ENCODE data around the gene ZGLP1.

The ZGLP1 gene

DNA sequence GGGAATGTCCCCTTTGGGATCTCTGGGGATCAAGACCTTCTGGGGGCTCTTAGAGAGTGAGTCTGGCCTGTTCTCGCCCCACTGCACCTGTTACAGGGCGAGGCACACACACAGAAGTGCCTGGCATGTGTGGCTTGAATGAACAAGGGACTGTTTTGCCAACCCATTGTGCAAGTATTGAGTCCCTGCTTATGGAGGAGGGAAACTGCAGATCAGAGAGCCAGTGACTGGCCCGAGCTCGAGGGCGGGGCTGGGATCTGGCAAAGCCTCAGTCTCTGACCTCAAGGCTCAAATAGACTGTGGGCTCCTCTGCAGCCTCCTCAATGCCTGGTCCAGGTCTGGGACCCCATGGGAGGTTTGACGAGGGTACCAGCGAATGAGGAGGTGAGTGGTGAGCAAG, 18.2 kb upstream of the ZGLP1 start:
- DNase-seq (ENCODE audit: low read depth) = no peak

GRCh38 chr19:10325732-10326131, 16.1 kb upstream of the ZGLP1 start:
- DNase-seq (ENCODE audit: low read depth) = no peak

- DNase-seq (ENCODE audit: low read depth) = no peak
Measured at GRCh38 chr19:10321874-10322835, 12.5 kb upstream of the ZGLP1 start.

DNA sequence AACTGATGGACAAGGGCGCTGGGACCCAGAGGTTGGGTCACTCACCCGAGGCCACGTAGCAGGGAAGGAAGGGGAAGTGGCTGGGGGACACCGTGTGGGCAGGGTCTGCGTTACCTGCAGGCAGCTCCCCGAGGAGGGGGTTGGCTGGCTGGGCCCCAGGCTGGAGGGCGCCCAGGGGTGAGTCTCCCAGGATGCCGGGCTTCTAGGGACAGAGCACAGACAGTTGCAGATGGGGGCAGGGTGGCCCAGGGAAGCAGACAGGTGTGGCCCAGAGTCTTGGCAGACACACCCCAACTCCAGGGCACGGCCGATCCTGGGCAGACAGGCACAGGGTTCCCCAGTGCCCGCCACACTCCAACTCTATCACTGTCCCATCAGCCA, 11.8 kb upstream of the ZGLP1 start:
- DNase-seq (ENCODE audit: low read depth) = no peak

- DNase-seq (ENCODE audit: low read depth) = no peak
Measured at GRCh38 chr19:10320602-10321416, 11.2 kb upstream of the ZGLP1 start.

GRCh38 chr19:10318807-10319682, 9.4 kb upstream of the ZGLP1 start:
- DNase-seq (ENCODE audit: low read depth) = no peak

DNA sequence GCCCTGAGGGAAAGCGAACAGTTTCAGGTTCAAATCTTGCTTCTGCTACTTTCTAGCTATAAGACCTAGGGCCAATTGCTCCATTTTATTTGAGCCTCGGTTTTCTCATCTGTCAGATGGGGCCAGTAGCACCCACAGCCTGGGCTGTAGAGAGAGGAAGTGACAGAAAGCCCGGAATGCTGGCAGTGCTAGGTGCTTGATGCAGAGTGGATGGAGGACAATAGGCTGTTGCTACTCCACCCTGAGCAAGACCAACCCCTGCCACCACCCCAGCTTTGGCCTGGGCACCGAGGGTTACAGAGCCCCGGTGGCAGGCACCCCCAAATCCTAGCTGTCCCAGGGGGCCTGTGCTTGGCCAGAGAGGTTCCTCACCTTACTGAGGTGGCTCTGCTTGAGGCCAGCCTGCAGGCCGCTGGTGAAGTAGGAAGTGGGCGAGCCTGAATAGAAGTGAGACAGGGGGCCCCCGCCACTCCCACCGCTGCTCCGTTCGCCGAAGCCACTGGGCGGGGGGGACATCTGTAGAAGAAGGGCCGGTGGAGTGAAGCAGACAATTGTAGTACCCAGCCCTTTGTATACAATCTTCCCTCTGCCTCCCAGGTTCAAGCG, 8.3 kb upstream of the ZGLP1 start:
- DNase-seq (ENCODE audit: low read depth) = no peak

- no peak for DNase-seq (ENCODE audit: low read depth)
Measured at GRCh38 chr19:10317045-10317856, 7.6 kb upstream of the ZGLP1 start.

GRCh38 chr19:10316229-10317044, 6.8 kb upstream of the ZGLP1 start:
- DNase-seq (ENCODE audit: low read depth) = no peak

GRCh38 chr19:10315335-10316214, 6.0 kb upstream of the ZGLP1 start, which contains the start of gene FDX2:
Gene FDX2 (minus strand): TSS chr19:10316015. CDS start chr19:10315996, 19 bp downstream.
- DNase-seq (ENCODE audit: low read depth) = no peak

DNA sequence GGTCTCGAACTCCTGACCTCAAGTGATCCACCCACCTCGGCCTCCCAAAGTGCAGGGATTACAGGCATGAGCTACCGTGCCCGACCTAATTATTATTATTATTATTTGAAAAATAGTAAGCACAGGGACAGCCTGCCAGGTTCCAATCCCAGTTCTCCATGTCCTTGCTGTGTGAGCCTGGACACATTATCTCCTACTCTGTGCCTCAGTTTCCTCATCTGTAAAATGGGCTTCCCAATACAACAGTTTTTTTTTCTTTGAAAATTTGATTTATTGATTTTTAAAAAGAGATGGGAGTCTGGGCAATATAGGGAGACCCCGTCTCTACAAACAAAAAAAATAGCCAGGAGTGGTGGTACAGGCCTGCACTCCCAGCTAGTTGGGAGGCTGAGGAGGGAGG, 3.3 kb downstream of the ZGLP1 start:
- DNase-seq (ENCODE audit: low read depth) = no peak

- no peak for DNase-seq (ENCODE audit: low read depth)
Measured at GRCh38 chr19:10305139-10305806, 4.3 kb downstream of the ZGLP1 start.

DNA sequence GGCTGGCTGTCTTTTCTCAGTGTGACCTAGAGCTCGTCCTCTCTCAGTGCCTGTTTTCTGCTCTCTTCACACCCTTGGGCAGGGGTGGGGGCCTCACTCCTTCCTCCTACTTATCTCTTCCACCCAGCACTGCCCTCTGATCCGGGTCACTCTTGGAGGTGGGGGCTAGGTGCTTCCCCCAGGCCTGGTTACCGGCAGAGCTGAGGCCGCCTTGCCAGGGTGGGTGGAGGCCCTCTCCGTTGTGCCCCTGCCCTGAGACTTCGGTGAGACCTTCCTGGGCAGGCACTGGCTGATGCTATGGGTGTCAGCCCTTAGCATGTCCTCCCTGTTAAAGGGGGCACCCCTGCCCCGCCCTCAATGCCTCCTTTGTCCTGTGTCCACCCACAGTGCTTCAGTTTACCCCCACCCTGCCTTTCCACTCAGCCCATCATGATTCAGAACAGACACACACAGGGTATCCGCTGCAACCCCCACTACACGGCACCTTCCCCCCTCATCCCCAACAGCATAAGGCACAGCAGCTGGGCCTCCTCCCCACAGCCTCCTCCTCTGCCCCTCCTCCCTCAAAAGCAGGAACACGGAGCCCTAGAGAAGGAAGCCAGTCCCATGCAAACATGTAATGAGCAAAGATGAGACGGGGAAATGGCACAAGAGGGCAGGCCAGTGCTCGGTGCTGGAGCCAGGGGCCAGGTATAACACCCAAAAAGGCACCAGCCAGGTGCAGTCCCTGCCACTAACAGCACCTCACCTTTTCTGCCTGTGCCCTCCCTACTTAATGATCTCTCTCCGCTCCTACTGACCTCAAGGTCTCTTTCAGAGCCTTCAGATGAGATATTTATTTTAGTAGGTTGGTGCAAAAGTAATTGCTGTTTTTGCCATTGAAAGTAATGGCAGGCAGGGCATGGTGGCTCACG, 9.8 kb downstream of the ZGLP1 start:
- peak; percentile 94 for DNase-seq (ENCODE audit: low read depth)

DNA sequence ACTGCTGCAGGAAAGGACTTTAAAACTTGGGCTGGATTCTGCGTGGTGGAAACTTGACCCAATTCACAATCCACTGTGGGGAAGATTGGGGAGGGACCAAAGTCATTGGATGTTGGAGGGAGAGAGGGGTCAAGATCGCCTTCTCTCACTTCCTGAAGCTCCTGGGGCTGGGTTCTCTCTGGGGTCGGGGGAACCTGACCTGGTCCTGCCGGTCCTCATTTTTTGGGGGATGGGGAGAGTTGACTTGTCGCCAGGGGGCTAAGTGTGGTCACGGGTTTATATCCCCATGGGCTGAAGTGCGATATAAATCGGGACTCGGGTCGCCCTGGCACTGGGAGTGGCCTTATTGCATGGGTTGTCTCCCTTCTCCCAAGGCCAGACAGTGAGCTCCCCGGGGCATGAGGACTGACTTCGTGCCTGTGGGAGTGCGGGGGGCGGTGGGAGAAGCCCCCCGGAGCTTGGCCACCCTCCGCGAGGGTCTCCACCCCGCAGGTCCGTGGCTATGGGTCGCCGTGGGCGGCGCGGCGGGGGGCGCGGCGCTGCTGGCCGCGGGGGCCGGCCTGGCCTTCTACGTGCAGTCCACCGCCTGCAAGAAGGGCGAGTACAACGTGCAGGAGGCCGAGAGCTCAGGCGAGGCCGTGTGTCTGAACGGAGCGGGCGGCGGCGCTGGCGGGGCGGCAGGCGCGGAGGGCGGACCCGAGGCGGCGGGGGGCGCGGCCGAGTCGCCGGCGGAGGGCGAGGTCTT, 13.6 kb downstream of the ZGLP1 start:
- no peak for DNase-seq (ENCODE audit: low read depth)

- no peak for DNase-seq (ENCODE audit: low read depth)
Measured at GRCh38 chr19:10295305-10295846, 14.2 kb downstream of the ZGLP1 start.

DNA sequence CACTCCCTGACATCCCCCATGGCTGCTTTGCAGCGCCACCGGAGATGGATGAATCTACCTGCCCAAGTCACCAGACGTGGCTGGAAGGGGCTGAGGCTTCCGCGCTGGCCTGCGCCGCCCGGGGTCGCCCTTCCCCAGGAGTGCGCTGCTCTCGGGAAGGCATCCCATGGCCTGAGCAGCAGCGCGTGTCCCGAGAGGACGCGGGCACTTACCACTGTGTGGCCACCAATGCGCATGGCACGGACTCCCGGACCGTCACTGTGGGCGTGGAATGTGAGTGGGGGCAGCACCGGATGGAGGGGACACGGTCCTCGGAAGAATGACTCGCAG, 15.3 kb downstream of the ZGLP1 start:
- no peak for DNase-seq (ENCODE audit: low read depth)
